HG03565 (cell line): ENCODE measurements around the gene SHMT1.
"Not testable (repeated sequence)": the region's sequence is repeated elsewhere in the genome, so short reads cannot be mapped to it uniquely, and the experiment has no call there.

Source experiments
- ATAC-seq: cut with Tn5 transposase; IDR thresholded peaks from one replicate; pipeline ENCODE4 v1.9.1; 2021; ENCODE audit warnings: mild to moderate bottlenecking, moderate library complexity; ENCODE audit not compliant: unreplicated experiment

The SHMT1 gene

DNA sequence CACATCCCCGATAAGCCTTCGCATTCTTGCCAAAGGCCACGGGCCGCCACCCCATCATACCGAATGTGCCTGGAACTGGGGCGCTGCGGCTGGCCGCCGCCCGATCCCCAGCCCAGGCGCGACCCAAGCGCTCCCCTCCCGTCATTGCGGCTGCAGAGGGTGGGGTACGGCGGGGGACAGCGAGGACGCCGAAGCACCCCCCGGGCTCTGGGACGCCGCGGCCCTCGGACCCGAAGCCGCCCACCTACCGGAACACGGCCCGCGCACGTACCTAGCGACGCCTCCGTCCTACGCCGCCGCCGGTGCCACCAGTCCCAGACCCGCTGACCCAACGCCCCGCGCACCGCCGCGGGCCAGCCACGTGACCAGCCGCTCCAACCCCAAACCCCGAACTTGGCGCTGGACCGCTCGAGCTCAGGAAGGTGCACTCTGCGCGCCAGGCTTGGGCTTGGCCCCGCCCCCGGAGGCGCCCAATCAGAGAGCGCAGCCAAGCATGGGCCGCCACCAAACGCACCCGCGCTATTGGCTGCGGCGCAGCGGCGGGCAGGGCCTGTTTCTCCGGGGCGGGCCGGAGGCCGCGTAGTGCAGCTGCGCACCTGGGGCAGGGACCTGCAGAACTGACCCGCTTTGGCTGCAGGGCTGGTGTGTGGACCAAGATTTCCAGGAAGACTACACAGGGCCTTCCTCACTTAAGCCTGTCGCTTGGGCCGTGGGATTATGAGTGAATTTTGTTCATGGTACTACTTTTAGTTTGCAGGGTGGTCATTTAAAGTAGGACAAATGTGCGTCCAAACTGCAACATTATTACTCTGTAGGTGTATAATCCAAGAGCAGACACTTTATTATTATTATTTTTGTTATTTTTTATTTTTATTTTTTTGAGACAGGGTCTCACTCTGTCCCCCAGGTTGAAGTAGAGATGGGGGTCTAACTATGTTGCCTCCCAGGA is at the start of gene SHMT1:
Gene SHMT1, minus strand, starts transcription at position 450 of the 949 bp plus-strand sequence. CDS start 7,569 bp downstream, outside the sequence.
- ATAC-seq, result peak; percentile 93

DNA sequence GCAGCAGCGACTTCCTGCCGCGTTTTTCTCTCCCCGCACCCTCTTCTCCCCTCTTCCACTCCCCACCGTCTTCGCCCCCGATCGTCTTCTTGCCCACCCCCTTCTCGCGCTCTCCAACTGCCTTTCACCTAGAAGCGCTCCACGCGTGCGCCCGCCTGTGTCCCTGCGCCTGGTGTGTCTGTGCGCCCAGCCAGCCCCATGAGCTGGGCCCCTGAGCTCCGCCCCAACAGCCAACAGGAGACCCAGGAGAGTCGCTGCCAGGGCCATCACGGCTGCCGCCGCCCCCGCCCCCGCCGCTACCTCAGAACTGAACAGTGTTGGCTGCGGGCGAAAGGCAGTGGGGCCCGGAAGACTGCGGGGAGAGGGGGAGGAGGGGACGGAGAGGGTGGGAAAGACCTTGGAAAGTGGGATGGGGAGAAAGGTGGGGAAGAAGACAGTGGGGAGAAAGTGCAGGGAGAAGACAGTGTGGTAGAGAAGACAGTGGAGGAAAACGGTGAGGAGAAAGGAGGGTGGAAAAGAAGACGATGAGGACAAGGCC is 48.7 kb upstream of the SHMT1 start:
- peak; percentile 70 for ATAC-seq

DNA sequence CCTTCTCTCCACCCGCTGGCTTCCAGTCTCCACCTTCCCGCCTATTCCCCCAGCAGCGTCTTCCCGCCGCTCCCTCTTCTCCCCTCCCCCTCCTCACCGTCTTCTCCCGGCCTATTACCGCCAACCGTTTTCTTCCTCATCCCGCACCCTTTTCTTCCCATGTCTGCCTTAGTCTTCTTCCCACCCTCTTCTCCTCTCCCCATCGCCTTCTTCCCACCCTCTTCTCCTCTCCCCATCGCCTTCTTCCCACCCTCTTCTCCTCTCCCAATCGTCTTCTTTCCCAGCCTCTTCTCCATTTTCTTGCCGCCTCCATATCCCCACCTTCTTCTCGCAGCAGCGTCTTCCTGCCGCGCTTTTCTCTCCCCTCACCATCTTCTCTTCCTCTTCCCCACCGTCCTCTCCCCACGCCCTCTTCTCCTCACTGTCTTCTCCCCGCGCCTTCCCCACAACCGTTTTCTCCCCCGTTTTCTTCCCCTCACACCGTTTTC is 48.1 kb upstream of the SHMT1 start:
- not testable (repeated sequence) for ATAC-seq

DNA sequence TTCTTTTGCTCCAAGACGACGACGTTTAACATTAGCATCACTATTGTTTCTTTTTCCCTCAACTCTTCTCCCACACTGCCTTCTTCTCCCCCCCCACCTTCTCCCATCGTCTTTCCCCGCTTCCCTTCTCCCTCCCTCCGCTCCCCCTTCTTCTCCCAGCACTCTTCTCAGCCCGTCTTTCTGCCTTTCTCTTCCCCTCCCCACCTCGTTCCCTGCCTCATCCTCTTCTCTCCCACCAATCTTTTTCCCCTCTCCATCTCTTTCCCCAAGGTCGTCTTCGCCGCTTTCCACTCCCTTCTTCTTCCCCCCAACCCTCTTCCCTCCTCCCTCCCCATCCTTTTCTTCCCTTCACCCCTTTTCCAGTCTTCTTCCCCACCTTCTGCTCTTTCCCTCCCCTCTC is 47.4 kb upstream of the SHMT1 start:
- ATAC-seq, result not testable (repeated sequence)

DNA sequence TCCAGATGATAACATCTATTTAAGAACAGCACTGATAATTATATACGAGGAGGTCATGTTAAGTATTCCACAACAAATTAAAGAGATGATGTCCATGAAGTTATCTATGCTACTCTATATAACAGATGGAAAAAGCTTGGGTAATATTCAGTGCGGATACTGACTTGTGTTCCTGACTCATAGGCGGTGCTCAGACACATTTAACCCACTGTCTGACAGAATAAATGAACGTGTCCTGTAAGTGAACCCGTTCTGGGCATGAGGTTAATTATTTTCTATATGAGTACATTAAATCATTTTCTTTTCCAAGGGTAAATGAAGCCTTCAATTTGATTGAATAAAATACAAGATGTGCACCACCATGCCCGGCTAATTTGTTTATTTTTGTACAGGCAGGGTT is 46.0 kb upstream of the SHMT1 start:
- not testable (repeated sequence) for ATAC-seq

DNA sequence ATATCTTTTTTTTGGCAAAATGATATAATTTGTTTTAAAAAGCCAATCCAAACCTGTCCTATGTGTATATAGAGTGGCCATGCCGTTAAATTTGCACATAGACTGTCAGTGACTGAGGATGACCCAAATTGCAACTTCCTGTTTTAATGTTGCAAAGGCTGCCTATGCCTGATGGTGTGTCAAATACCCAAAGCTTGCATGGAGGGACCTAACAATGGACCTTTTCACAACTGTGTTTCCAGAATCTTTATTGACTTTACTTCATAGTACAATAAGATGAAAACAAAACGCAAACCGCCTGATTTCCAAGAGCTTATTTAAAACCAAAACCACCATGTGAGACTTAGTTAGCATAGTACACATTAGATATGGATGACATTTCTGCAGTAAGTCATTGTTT is 45.6 kb upstream of the SHMT1 start:
- ATAC-seq, result not testable (repeated sequence)

DNA sequence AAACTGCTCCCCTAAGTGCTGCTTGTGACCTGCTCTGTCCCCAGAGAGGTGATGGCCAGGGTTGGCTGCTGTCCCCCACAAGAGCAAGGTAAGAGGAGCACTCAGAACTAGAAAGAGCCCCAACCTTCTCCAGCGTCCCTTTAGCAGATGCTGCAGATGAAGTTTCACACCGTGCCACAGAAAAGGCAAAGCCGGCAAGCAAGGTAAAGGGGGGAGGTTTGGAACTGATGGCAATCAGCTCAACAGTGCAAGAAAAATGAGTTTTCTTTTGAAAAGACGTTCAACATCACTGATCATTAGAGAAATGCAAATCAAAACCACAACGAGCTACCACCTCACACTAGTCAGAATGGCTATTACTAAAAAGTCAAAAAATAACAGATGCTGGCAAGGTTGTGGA is 40.3 kb upstream of the SHMT1 start:
- peak; percentile 77 for ATAC-seq

DNA sequence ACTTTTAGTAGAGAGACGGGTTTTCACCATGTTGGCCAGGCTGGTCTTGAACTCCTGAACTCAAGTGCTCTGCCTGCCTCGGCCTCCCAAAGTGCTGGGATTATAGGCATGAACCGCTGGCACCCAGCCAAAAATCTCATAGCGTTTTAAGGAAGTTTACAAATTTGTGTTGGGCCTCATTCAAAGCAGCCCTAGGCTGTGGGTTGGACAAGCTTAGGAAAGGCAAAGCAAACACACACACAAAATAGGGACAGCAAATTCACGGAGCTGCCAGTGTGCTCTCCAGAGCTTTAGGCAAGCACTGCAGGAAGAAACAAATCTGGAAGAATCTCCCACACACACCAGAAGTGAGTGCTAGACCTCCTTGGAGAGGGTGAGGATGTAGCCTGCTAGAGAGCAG is 39.8 kb upstream of the SHMT1 start:
- ATAC-seq, result peak; percentile 6

DNA sequence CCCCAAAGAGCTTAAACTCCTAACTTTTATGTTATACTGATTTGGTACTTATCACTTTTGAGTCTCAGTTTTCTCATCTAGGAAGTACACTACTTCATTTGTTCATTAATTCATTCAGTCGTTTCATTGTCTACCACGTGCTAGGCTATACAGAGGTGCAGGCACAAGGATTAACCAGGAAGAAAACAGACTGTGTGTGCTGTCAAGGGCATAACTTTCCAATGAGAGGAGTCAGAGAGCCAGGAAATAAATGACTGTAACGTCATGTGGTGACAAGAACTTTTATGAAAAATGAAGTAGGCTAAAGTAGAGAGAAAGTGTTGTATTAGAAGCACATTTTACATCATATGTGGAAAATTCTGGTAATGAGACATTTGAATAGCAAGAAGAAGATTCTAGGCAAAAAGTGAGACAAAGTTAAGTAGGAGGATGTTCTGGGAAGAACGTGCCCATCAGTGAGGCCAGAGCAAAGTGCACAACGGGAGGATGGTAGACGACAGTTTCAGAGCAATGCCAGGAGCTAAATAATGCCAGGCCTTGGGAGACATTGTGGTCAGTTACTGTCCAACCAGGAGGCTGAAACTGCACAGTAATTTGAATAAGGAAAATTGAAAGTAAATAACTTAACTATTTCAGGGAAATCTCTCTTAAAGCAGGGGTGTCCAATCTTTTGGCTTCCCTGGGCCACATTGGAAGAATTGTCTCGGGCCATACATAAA is 38.7 kb upstream of the SHMT1 start:
- ATAC-seq, result not testable (repeated sequence)

DNA sequence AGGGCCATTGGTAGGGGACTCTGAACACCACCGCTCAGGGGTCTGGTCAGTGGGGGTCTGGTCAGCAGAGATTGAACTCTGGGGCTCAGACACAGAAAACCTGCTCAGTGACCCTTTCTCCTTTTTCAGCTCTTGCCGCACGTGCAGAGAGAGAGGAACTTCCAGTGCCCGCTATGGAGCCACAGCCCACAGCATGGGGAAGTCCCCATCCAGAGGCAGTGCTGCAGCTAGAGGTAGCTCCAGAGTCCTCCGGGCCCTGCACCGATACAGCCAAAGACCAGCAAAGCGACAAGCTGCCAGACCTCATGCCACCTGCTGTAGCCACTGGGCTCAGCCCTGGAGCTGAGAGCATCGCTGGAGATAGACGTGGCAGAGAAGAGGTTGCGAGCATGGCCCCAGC is 25.4 kb upstream of the SHMT1 start:
- not testable (repeated sequence) for ATAC-seq

DNA sequence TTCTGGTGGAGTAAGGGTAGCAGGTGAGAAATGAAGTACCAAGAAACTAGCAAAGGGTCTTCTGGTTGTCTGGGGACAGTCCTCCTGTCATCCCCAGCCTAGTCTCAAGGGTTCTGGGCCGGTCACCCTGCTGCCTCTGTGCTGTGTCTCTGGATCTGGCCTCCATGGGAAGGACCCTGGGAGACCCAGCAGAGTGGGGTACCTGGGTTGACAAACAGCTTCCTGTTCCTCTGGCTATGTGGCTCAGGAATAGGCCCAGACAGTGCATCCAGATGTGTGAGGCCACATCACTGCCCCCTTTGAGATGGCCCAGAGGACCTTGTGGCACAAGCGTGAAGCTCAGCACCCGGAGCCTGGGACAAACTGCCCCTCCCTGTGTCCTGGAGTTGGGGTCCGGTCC is 24.9 kb upstream of the SHMT1 start:
- ATAC-seq, result not testable (repeated sequence)

DNA sequence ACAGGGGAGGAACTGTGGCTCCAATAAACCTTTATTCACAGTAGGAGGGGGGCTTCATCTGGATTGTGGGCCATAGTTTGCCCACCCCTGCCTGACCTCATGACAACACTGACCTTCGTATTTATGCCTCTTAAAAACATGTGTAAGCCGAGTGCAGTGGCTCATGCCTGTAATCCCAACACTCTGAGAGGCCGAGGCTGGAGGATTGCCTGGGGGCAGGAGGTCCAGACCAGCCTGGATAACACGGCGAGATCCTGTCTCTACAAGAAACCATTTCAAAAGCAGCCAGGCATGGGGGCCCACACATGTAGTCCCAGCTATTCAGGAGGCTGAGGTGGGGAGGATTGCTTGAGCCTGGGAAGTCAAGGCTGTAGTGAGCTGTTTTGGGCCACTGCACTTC is 24.2 kb upstream of the SHMT1 start:
- ATAC-seq, result not testable (repeated sequence)

DNA sequence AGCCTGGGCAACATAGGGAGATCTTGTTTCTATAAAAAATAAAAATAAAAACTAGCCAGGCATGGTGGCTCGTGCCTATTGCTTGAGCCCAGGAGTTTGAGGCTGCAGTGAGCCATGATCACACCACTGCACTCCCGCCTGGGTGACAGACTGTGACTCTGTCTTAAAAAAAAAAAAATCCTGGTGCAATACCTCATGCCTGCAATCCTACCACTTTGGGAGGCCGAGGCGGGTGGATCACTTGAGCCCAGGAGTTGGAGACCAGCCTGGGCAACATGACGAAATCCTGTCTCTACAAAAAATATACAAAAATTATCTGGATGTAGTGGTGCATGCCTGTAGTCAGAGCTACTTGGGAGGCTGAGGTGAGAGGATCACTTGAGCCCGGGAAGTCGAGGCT is 20.9 kb upstream of the SHMT1 start:
- ATAC-seq, result not testable (repeated sequence)

DNA sequence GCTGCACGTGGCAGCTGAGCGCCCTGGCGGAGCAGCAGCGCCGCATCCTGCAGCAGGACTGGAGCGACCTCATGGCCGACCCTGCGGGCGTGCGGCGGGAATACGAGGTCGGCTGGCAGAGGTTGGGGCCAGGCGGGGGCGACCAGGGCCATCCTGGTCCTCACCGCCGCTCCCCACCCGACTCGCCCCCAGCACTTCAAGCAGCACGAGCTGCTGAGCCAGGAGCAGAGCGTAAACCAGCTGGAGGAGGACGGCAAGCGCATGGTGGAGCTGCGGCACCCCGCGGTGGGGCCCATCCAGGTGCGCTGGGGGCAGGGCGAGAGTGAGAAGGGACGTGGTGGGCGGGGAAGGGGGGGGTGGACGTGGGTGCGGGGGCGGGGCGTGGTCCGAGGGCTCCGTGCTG is 19.7 kb upstream of the SHMT1 start:
- not testable (repeated sequence) for ATAC-seq

DNA sequence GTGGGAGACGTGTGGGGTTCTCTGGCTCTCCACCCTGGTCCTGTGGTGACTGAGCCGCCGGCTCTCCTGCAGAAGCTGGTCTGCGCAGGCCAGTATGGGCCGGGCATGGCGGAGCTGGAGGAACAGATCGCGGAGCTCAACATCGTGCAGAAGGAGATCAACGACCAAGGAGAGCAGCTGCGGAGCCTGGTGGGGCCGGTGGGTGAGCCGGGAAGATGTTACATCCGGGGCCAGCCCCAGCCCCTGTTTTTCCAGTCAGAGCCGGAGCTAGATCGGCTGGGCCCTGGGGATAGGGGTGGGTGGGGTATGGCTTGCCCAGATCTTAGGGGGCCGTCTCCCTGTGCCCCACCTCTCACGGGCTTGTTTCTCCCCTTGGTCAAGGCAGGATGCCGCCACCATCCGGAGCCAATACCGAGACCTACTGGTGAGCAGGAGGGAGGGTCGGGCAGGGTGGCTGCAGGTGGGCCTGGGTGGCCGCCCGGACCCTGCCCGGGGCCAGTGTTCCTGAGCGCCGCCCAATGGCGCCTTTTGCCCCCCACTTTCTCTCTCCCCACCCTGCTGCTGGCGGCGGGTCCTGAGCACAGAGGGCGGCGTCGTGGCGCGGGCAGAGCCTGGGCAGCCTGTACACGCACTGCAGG is 19.2 kb upstream of the SHMT1 start:
- ATAC-seq, result no peak

DNA sequence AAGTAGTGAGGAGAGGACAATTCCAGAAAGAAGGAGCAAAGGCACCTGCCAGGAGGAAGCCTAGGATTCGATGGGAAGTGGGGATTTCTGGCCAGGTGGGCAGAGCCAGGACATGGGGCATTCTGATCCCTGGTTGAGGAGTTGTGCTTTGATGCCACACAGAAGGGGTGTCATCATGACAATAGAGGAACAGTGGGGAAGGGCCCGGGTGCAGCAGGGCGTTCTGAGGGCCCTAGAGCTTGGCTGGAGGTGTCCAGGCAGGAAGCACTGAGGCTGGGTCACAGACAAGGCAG is 18.5 kb upstream of the SHMT1 start:
- no peak for ATAC-seq

DNA sequence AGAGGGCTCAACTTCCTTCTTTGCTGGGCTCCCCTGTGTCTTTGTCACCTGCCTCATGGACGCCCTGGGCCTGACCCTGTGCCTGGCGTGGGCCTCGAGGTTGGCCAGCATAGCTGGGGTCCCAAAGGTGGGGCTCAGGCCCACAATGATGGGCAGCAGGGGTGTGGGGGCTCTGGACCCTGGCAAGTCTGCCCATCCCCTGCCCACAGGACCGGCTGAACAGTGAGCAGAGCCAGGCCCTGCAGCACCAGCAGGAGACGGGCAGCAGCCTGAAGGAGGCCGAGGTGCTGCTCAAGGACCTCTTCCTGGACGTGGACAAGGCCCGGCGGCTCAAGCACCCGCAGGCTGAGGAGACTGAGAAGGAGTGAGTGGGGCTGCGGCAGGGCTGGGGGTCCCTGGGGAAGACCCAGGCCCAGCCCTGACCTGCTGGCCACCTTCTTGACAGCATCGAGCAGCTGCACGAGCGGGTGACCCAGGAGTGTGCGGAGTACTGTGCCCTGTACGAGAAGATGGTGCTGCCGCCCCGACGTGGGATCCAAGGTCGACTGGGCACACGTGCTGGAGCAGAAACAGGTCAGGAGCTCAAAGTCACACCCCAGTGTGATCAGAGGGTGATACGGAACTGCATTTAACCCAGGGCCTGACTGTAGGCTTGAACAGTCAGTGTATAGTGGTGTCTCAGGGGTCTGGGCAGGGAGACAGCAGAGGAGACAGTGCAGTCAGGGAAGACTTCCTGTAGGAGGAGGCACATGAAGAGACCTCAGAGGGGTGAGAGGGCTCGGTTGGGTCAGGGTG is 18.0 kb upstream of the SHMT1 start:
- ATAC-seq, result no peak

DNA sequence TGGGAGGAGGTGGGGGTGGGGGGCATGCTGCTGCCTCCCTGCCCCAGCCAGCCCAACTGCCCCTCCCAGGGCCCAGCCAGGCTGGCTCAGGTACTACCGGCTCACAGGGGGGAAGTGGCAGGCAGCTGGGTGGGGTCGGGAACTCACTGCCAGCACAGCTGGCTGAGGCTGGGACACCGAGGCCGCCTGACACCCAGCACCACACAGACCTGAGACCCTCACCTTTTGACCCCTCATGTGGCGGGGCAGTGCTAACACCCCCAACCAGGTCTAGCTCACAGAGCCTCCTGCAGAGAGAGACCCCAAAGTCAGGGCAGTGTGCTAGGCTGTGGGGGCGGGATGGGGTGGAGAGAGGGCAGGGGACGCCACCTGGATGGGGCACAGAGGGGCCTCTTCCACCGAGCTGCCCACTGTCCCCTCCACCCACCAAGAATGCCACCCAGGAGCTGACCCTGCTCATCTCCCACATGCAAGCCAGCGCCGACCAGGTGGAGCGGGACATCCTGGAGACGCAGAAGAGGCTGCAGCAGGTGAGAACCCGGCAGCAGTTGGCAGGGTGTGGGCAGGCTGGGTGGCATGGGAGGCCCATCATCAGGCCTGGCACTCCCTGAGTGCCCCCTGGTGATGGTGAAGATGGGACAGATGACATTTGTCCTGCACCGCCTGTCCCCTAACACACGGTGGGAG is 17.3 kb upstream of the SHMT1 start:
- no peak for ATAC-seq

DNA sequence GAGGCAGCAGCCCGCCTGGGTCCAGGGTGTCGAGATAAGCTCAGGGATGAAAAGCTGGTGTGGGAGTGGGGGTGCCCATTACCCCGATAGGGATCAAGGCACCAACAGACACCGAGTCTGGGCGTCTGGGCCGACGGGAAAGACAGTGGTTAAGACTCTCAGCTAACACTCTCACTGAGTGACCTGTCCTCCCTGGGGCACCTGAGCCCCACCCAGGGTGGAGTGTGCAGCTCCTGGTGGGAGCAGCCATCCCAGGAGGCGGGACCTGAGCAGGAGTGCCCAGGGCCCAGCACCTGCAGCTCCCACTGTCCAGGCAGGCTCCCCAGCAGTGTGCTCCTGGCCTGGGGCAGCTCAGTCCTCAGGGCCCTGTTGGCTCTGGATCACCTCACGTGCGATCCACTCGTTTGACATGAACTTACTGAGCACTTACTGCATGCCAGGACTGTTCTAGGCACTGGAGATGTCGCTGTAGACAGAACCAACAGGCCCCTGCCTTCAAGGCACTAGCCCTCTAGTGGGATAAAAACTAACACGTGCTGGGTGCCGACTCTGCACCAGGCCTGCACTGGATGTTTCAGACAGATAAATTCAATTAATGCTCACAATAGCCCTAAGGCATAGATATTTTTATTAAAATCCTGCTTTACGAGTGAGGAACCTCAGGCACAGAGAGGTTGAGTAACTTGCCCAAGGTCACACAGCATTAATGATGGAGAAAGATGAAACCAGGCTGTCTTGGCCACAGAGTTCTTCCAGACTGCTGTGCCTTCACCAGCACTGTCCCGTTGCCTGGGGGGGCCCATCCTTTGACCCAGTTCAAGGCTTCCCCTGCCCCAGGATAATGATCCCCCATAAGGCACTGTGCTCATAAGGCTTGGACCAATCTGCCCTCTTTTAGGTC is 16.1 kb upstream of the SHMT1 start:
- ATAC-seq, result no peak
